LNCAP (cell line): ENCODE results near the gene SMCHD1.

Experiments used
- TF ChIP-seq, protein P1 (sequence below): fragments of 450-650 bp; IDR thresholded peaks from 2 replicates; pipeline ENCODE4 v1.5.1; 2017; ENCODE audit warnings: mild to moderate bottlenecking

SMCHD1 gene

DNA sequence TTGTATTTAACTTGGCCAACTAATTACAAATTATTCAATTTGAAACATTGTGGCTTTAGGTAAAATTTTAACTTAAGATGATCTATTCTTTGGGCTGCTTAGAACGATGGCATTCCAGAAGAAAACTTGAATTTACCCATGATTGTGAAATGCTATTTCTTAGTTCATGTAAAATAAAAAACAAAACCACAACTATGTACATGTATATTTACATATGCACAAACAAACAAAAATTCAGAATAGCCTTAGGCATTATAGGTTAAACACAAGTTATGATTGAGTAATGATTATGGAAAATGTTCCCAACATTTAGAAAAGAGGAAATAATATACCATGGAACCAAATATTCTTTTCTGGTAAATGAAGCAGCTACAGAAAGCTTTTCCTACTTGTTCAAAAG is 3.5 kb upstream of the SMCHD1 start:
- TF ChIP-seq, protein P1, sequence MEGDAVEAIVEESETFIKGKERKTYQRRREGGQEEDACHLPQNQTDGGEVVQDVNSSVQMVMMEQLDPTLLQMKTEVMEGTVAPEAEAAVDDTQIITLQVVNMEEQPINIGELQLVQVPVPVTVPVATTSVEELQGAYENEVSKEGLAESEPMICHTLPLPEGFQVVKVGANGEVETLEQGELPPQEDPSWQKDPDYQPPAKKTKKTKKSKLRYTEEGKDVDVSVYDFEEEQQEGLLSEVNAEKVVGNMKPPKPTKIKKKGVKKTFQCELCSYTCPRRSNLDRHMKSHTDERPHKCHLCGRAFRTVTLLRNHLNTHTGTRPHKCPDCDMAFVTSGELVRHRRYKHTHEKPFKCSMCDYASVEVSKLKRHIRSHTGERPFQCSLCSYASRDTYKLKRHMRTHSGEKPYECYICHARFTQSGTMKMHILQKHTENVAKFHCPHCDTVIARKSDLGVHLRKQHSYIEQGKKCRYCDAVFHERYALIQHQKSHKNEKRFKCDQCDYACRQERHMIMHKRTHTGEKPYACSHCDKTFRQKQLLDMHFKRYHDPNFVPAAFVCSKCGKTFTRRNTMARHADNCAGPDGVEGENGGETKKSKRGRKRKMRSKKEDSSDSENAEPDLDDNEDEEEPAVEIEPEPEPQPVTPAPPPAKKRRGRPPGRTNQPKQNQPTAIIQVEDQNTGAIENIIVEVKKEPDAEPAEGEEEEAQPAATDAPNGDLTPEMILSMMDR, result no peak

GRCh38 chr18:2653467-2653866 is 2.1 kb upstream of the SMCHD1 start:
- TF ChIP-seq, protein P1, result no peak

- TF ChIP-seq, protein P1, result no peak
Measured at GRCh38 chr18:2654169-2654927, 1.2 kb upstream of the SMCHD1 start.

DNA sequence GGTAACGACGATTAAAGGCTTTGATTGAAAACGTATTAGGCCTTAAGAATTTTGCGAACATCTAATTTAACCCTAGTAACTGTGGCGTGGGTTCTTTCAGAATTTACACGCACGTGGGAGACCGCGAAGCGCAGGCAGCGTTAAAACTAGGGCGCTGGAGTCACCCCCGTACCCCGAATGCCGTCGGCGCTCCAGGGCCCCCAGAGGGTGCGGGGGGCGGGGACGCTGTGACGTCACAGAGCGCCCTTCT is 673 bp upstream of the SMCHD1 start:
- TF ChIP-seq, protein P1, result no peak

DNA sequence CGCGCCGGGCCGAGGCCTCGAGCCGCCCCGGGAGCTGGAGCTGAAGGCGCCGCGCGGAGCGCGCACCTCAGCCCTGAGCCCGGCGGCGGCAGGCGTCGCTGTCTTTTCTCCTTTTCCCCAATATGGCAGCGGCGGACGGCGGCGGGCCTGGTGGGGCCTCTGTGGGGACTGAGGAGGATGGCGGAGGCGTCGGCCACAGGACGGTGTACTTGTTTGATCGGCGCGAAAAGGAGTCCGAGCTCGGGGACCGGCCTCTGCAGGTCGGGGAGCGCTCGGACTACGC is 369 bp downstream of the SMCHD1 start:
- TF ChIP-seq, protein P1, result no peak

- TF ChIP-seq, protein P1, result no peak
Measured at GRCh38 chr18:2656237-2656980, 883 bp downstream of the SMCHD1 start.

DNA sequence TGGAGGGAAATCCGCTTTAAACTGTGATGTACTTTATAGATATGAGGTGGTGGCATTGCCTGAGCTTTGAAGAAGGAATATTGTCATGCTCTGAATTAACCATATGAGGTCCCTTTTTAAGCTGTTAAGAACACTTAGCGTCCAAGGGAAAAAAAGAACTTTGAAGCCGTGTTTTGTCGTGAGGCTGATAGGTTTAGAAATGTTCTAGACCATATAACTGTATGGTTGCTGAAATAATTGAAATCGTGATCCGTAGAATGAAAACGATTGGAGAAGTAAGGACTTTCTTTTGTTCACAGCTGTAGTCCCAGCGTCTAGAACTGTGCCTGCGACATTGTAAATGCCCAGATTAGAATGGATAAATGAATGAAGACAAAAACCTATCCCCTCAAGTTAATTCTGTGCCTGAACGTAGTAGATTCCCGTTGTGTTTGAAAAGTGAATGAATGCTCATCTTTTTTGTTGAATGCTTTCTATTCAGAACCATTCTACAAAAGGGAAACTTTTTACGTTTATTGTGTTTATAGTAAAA is 1.5 kb downstream of the SMCHD1 start:
- TF ChIP-seq, protein P1, result no peak
